ENCODE measurements around the gene ENOSF1.
"Not testable (repeated sequence)": the region's sequence is repeated elsewhere in the genome, so short reads cannot be mapped to it uniquely, and the experiment has no call there.

ENOSF1 gene

DNA sequence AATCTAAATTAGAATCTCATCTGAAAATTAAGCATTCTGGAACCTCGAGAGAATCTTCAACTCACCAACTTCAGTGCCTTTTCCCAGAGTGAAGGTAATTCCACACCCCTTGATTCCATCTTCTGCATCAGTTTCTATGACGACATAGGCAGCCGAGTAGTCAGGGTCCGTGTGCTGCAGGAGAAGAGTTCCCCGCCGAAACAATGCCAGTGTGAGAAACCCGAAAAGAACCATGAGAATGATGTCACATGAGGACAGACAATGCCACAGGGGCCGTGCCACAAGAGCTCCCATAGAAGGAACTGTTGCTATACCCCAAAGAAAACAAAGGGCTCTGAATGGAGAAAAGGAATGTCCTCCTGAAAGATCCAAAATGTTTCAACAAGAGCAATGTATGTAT lies 6.0 kb downstream of the ENOSF1 start:
- no peak for DNase-seq (ENCODE audit: low read depth in 2 of 2)

DNA sequence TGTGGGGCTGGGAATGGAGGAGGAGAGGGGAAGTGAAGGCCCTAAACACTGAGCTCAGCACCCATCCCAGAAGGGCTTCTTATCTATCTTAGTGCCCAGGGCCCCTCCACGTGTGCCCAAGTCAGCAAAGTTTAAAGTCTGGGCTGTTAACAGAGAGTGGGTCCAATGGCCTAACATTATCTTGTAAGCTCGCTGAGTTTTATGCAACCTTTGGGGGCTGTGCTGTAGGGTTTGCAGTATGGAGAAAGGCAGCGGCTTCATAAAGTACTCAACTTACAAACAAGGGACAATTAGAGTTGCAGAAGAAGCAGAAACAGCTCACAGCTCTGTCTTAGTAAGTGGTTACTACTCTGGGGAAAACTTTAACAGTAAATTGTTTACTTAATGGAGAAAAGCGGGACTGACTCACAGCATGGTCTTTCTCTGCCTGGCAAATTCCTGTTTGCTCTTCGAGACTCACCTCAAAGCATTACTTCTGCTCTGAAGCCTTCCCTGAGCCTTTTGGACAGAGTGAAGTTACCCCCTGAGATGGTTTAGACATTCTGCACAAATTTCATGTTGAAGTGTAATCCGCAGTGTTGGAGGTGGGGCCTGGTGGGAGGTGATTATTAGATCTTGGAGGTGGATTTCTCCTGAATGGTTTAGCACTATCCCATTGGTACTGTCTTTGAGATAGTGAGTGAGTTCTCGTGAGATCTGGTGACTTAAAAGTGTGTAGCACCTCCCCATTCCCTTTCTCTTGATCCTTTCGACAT lies 9.0 kb downstream of the ENOSF1 start:
- no peak for DNase-seq (ENCODE audit: low read depth in 2 of 2)

DNA sequence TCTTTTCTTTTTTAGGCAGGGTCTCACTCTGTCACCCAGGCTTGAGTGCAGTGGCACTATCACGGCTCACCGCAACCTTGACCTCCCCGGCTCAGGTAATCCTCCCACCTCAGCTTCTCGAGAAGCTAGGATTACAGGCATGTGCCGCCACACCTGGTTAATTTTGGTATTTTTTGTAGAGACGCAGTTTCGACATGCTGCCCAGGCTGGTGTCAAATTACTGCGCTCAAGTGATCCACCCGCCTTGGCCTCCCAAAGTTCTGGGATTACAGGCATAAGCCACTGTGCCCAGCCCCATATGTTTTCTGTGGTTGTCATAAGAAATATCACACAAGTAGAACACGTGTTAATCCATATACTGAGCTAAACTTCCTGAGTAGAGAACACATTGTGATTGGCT lies 14.6 kb downstream of the ENOSF1 start:
- DNase-seq (ENCODE audit: low read depth in 2 of 2), result no peak

DNA sequence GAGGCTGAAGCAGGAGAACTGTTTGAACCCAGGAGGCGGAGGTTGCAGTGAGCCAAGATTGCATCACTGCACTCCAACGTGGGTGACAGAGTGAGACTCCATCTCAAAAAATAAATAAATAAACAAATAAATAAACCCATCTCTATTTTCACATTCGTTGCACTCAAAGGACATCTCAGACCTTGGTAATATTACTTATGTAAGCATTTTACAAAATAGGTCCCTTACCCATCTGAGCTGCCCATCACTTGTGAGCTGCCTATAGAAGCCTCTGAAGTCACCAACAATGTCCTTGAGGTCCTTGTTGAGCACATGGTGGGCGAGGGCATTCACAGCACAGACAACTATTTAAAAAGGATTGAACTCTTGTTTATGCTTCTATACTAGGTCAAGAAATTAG lies 15.4 kb downstream of the ENOSF1 start:
- no peak for DNase-seq (ENCODE audit: low read depth in 2 of 2)

DNA sequence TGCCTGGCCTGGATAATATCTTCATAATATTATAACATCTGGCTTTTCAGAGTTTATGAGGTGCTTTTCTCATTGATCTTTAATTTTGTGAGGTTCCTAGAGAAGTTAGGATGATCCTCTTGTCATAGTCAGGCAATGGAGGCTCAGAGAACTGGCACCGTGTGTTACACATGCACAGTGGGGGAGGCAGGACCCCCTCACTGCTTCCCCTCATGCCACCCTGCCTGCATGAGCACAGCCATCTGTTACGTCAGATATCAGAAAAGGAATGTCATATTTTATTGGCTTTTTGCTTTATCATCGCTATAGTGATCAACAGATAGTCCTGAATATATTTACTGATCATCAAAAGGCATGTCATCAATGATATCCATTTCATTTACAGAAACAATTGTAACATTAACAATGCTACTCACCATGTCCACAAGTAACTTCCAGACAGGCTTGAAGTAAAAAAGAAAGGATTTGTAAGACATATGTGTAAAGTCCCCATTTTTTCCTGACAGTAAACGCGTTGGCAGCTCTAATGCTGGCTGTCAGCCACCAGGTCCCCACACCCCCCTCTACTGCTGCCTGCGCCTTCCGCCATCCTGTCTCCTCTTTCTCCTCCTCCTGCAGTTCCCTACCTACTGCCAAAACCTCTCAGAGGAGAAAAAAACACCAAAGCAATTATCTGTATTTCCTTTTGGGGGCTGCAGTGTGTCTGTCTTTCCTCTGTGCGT lies 18.8 kb downstream of the ENOSF1 start:
- no peak for DNase-seq (ENCODE audit: low read depth in 2 of 2)

DNA sequence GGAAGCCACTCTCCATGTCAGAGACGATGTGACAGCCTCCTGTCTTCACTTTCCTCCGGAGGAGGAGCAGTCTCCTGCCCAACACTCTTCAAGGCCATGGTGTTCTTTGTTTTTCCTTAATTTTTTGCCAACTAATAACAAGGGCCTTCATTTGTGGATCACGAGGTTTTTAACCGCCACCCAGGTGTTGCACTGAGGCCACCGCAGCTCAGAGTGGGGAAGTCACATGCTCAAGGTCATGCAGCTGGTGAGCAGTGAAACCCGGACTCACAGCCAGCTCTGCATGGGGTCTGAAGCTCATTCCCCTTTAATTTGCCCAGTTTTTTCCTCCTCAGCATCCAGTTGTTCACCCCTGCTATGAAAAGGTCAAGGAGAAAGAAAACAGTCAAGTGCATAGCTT lies 19.6 kb downstream of the ENOSF1 start:
- no peak for DNase-seq (ENCODE audit: low read depth in 2 of 2)

DNA sequence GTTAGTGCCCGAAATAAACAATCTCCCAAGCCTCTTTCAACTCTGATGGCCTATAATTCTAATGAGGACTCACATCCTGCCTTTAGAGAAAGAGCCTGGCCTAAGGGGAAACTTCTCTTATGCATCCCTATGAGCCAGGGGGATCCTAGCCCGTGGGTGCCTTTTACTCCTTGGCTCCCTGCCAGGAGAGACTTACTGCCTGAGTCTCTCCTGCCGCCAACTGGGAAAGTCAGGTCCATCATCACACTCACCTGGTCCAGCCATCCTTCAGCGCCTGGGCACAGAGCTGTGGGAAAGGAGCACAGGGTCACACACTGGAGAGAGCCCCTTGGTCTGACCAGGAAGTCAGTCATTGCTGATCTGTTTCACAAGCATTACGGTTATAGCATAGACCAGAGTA lies 24.1 kb downstream of the ENOSF1 start:
- DNase-seq (ENCODE audit: low read depth in 2 of 2), result no peak

DNA sequence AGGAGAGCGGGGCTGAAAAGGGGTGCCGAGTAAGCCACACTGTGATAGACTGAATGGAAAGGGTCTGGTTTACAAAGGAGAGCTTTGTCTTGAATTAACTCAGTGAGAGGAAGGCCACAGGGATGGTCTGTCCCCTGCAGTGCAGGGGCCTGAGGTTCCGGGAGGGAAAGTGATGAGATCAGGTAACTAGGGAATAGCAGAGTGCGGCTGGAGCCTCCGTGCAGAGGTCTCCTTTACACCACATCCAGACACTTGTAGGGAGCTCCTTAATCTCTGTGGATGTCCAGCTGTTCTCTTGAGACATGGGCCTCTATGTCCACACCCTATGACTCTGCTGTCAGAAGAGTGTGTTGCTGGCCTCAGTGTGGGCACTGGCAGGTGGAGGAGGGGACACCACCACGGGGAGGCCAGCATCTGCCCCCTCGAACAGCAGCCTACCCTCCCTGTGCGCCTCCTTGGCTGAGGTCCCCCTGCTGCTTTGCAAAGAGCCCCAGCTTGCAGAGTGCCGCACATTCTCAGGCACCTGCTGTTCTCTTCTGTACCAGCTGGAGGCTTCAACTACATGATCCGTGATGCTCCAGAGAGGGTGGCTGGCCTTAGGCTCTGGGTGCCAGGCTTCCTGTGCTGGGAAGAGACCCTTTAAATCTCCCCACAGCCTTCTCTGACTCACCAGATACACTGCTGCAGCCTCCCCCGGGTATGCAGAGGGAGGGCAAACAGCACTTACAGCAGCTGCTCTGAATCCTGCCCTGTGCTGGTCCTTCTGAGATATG lies 25.9 kb downstream of the ENOSF1 start:
- DNase-seq (ENCODE audit: low read depth in 2 of 2), result no peak

DNA sequence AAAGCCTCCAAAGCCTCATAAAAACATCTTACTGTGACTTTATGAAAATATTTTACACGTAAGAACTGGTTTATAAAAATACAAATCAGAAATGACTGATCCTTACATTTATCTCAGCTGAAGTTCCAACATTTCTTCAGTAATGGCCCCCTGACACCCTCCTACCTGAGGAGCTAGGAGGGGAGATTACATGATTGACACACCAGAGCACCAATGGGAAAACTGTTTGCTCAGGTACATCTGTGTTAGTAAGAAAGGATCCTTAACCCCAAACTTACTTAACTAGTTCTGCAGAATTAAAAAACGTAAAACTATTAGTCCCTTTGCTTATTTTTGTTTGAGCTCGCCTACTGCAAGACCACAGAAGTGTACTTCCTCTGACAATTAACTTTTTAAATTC lies 27.0 kb downstream of the ENOSF1 start:
- DNase-seq (ENCODE audit: low read depth in 2 of 2), result no peak

DNA sequence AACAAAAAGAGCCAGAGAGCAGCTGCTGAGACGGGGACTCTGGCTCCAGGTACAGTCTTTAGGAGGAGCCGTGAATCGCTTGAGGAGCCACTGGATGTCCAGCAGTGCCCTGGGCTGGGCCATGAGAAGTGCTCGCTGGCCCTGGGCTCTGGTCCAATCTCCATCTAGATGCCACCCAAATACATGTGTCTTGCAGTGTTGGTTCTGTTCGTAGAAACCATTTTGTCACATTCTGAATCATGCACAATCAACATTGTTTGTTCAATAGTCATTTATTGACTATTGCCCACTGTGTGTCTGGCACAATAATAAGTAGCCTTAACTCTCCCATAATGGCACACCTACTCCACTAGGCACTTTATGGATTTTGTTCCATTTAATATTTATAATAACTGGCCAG lies 28.9 kb downstream of the ENOSF1 start:
- no peak for DNase-seq (ENCODE audit: low read depth in 2 of 2)

DNA sequence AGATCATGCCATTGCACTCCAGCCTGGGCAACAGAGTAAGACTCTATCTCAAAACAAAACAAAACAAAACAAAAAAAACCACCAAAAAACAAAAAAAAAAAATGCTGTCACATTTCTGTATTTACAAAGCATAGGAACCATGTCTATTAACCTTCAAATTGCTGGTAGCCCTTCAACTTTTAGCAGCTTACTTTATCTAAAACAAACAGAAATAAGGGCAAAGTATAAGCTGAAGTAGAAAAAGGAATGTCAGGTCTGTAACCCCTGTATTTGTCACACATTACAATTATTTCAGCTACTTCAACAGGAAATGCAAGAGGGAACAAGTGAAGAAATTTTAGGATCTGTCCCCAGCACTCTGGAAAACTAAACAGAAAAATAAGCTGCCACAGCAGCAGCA lies 29.6 kb downstream of the ENOSF1 start:
- DNase-seq (ENCODE audit: low read depth in 2 of 2), result no peak

DNA sequence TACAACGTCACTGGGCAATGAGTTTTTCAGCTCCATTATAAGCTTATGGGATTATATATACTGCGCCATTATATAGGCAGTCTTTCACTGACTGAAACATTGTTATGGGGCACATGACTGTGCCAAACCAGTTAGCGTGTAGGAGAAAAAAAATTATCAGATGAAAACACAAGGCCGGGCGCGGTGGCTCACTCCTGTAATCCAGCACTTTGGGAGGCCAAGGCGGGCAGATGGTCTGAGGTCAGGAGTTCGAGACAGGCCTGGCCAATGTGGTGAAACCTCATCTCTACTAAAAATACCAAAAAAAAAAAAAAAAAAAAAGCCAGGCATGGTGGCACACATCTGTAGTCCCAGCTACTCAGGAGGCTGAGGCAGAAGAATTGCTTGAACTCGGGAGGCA lies 30.0 kb downstream of the ENOSF1 start:
- not testable (repeated sequence) for DNase-seq (ENCODE audit: low read depth in 2 of 2)

DNA sequence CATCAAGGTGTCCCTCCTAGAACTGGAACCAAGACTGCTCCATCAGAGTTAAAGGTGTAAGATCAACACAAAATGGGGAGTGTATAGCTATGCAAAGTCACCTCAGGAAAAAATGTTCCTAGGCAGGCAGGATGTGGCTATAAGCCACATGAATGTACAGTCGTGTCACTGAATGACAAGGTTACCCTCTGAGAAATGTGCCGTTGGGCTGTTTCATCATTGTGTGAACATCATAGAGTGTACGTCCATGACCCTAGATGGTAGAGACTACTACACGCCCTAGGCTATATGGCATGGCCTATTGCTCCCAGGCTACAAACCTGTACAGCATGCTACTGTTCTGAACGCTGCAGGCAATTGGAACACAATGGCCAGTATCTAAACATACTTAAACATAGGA lies 30.4 kb downstream of the ENOSF1 start:
- DNase-seq (ENCODE audit: low read depth in 2 of 2), result peak; percentile 29 to 44

DNA sequence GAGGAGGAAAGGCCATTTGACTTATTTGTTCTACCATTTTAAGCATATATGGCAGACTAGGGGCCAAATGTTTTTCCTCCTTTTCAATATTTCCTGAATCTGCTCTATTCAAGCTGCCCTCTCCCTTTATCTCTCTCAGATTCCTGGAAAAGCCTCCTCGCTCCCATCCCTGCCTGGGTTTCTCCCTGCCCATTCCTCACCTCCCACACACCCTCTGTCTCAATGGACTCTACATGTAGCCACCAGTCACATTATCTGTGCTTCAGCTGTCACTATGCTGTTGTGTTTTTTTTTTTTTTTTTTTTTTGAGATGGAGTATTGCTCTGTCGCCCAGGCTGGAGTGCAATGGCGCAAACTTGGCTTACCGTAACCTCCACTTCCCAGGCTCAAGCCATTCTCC lies 32.0 kb downstream of the ENOSF1 start:
- no peak for DNase-seq (ENCODE audit: low read depth in 2 of 2)

DNA sequence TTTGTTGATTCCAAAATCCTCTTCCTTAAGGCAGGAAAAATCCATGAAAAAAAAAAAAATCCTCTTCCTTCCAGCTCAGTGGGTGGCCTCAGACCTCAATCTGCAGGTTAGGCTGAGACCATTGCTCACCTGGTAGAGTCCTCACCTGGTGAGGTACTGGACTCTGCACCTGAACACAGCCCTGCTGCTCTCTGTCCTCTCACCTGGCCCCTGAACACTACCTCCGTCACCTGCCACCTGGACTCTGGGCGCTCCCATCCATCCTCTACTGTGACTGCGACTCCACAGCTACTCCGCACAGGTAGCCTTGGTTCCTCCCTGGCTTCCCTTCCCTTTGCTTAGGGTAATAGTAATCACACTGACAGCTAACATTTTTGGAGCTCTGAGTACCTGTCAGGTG lies 32.9 kb downstream of the ENOSF1 start:
- no peak for DNase-seq (ENCODE audit: low read depth in 2 of 2)

DNA sequence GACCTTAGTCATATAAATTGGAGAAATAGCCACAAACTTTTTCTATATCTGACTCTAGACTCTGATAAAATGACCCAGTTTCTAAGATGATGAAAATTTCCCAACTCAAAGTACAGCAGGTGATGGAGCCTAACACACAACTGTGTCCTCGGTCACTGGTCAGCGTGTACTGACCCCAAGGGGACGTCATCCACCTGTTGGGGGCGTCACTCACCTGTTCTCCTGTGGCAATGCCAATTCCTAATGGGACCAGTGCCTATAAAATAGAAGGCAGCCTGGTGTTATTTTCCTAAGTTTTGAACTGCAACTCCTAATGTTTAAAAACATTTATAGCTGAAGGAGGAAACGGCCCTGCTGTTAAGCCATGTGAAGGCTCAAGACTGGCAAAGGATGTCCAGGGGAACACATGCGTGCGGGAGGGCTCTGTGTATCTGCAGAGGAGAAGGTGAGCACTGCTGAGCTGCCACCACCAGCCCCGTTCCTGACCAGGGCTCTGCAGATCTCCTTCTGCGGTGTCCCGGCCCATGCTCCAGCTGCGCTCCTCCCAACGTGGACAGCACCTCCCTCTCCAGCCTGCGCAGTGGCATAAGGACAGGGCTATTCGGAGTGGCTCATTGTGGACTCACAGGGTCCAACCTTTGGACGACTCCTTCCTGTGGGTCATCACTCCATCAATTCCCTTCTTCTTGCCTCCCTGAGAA lies 33.8 kb downstream of the ENOSF1 start:
- no peak for DNase-seq (ENCODE audit: low read depth in 2 of 2)

DNA sequence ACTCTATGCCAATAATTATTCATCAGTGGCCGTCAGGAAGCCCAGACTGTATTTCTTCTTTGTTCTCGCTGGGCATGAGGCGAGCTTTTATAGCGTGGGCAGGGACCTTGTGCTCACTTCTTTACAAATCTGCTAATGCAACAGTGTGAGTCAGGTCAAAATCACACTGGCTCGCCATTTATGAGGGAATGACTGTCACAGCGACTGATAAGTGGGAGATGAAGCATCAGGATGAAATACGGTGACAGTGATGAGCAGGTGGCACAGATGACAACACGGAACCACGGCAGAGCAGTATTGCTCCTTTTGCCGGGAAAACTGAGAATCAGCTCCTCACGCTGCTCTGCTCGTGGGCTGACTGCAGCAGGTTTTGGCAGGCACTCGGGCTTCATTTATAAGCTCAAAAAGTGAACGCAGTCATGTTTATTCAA lies 34.5 kb downstream of the ENOSF1 start:
- no peak for DNase-seq (ENCODE audit: low read depth in 2 of 2)

DNA sequence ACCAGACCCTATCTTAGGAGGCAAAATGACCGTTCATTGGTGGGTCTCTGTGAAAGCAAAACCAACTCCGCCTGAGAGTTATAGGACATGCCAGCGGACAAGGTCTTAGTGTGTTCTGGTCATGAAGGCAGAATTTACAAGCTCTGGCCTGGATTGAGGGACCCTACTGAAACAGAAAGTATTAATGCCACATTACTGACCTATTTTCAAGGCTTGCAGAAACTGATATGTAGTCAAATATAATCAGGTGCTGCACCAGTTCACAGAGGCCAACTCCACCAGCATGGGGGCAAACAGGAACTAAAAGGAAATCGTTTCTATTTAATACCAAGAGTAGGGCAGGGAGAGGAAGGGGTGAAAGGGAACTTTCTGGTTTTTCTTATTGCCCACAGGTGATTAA lies 35.3 kb downstream of the ENOSF1 start:
- no peak for DNase-seq (ENCODE audit: low read depth in 2 of 2)

DNA sequence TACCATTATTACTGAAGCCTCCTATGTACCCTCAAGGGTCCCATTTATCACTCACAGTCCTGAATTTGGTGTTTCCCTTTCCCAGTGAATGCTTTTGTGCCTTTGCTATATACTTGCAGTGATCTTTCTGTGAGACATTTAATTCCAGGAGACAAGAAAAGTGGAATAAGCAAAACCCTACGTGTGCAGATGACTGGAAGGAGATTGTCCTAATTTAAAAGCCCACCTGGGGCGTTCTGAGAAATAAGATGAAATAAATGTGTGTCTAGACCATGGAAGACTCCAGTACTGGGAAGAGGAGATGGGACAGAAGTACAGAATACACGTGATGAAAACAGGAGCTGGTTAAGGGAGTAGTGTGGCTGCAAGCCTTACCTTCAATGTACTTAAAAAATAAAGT lies 35.7 kb downstream of the ENOSF1 start:
- no peak for DNase-seq (ENCODE audit: low read depth in 2 of 2)

DNA sequence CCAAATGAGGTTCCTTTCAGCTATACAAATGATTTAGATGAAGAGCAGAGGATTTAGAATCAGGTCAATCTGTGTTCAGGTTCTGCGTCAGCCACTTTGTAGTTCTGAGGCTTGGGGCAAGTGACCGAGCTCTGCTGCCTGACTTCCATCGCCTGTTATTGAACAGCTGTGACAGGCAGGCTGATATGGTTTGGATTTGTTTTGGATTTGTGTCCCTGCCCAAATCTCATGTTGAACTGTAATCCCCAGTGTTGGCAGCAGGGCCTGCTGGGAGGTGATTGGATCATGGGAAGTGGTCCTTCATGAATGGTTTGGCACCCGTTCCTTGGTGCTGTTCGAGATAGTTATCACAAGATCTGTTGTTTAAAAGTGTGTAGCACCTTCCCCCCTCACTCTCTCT lies 36.4 kb downstream of the ENOSF1 start:
- DNase-seq (ENCODE audit: low read depth in 2 of 2), result no peak

DNA sequence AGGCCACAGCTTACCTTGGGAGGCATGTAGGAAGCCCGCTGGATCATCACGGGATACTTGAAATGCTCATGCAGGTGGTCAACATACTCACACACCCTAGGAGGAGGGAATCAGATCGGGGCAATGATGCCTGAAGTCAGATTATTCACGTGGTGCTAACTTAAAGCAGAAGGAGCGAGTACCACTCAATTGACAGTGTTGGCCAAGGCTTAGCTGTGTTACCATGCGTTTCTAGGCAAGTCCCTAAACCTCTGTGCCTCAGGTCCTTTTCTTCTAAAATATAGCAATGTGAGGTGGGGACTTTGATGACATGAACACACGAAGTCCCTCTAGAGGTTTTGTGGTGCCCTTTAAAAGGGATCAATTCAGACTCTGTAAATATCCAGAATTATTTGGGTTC lies 37.1 kb downstream of the ENOSF1 start:
- DNase-seq (ENCODE audit: low read depth in 2 of 2), result no peak

DNA sequence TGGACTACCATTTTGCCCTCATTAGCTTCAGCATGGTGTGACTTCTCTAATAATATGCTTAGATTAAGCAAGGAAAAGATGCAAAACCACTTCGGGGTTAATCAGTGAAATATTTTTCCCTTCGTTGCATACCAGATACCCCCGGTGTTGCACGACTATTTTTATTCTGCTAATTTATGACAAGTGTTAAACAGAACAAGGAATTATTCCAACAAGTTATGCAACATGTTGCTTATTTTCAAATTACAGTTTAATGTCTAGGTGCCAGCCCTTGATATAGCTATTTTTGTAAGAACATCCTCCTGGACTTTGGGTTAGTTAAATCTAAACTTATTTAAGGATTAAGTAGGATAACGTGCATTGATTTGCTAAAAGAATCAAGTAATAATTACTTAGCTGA lies 38.7 kb downstream of the ENOSF1 start:
- no peak for DNase-seq (ENCODE audit: low read depth in 2 of 2)
